HG03045 (cell line): Measurements from ENCODE around the gene TOPORS.
"Not testable (repeated sequence)": the region's sequence is repeated elsewhere in the genome, so short reads cannot be mapped to it uniquely, and the experiment has no call there.

Experiments
- ATAC-seq: cut with Tn5 transposase; IDR thresholded peaks from one replicate; pipeline ENCODE4 v1.9.1; 2021; ENCODE audit warnings: mild to moderate bottlenecking, moderate library complexity; ENCODE audit not compliant: unreplicated experiment

The TOPORS gene

GRCh38 chr9:32552172-32552872, at the start of gene TOPORS, which contains the start of gene SMIM27:
TSS of gene TOPORS (minus strand) at chr9:32552586. CDS start at chr9:32552436, 150 bp downstream.
TSS of gene SMIM27 (plus strand) at chr9:32552327. CDS start at chr9:32552435, 108 bp downstream.
- peak; percentile 71 for ATAC-seq

GRCh38 chr9:32599021-32599420, 46.6 kb upstream of the TOPORS start:
- ATAC-seq, result not testable (repeated sequence)

- no peak for ATAC-seq
These were observed 44.5 kb upstream of the TOPORS start for GRCh38 chr9:32596936-32597335.

- no peak for ATAC-seq
These were observed 43.9 kb upstream of the TOPORS start for GRCh38 chr9:32596096-32596865.

GRCh38 chr9:32590898-32591297, 38.5 kb upstream of the TOPORS start:
- ATAC-seq, result no peak

- ATAC-seq, result no peak
These were observed 38.1 kb upstream of the TOPORS start for GRCh38 chr9:32590476-32590875.

- peak; percentile 55 for ATAC-seq
These were observed 36.8 kb upstream of the TOPORS start for GRCh38 chr9:32589083-32589723.

- no peak for ATAC-seq
These were observed 35.5 kb upstream of the TOPORS start for GRCh38 chr9:32587901-32588300.

GRCh38 chr9:32584784-32585183, 32.4 kb upstream of the TOPORS start:
- no peak for ATAC-seq

GRCh38 chr9:32581512-32582143, 29.2 kb upstream of the TOPORS start:
- no peak for ATAC-seq

GRCh38 chr9:32580631-32581300, 28.4 kb upstream of the TOPORS start:
- ATAC-seq, result no peak

GRCh38 chr9:32579706-32580331, 27.4 kb upstream of the TOPORS start:
- no peak for ATAC-seq

GRCh38 chr9:32578976-32579375, 26.6 kb upstream of the TOPORS start:
- ATAC-seq, result no peak

- ATAC-seq, result no peak
These were observed 24.9 kb upstream of the TOPORS start for GRCh38 chr9:32577316-32577715.

GRCh38 chr9:32574858-32575257, 22.5 kb upstream of the TOPORS start:
- no peak for ATAC-seq

- ATAC-seq, result no peak
These were observed 21.4 kb upstream of the TOPORS start for GRCh38 chr9:32573821-32574220.

GRCh38 chr9:32572900-32573523, 20.6 kb upstream of the TOPORS start, which contains the start of gene NDUFB6:
TSS of gene NDUFB6 (minus strand) at chr9:32573159. CDS start at chr9:32573060, 99 bp downstream.
- peak; percentile 83 for ATAC-seq

- peak; percentile 85 for ATAC-seq
These were observed 19.8 kb upstream of the TOPORS start for GRCh38 chr9:32571969-32572899.
